HG03064 (cell line): Measurements from ENCODE around the gene JPH3.

Source experiments
- ATAC-seq: cut with Tn5 transposase; IDR thresholded peaks from one replicate; pipeline ENCODE4 v1.9.1; 2021; ENCODE audit warnings: low read depth; ENCODE audit not compliant: unreplicated experiment

JPH3 gene

GRCh38 chr16:87598431-87598830, 3.9 kb upstream of the JPH3 start:
- ATAC-seq = no peak

DNA sequence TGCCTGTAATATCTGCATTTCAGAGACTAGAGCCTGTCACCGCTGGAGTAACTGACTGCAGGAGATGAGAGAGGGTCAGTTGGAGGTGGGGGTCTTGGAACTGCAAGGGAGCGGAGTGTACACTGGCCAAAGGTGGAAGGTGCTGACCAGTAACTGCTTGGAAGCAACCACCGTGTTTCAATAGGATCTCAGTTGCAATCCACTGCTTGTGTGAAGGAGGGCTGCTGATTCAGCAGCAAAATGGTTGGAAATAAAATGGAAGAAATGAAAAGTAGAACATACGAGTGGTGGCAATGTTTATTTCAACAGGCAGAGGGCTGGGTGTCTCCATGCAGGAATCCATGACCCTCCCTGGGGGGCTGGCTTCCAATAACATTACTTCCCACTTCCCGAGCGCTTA, 2.1 kb upstream of the JPH3 start:
- no peak for ATAC-seq

GRCh38 chr16:87601401-87601981, 817 bp upstream of the JPH3 start:
- ATAC-seq = no peak

- ATAC-seq = no peak
Observed at GRCh38 chr16:87602821-87603683, 744 bp downstream of the JPH3 start.

GRCh38 chr16:87603684-87604633, 1.7 kb downstream of the JPH3 start:
- ATAC-seq = no peak

DNA sequence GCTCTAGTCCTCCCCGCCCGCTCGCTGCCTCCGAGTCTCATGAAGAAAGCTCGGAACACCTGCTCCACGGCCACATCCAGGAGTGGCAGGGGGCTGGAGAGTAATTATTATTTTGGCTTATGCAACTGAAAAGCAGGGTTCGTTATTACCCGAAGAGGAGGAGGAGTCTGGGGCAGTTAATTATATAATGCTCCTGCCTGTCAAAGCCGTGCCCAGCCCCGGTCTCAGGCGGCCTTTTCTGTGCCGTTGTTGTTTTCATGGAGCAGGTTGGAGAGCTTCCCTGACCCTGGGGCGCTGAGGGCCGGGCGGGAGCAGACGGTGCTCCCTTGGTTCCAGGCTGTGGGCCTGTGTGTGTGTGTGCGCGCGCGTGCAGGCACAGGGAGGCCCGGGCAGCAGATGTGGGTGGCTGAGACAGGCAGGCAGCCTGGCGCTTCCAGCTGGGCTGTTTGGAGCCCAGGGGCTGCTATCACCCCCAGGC, 2.4 kb downstream of the JPH3 start:
- ATAC-seq = no peak

- ATAC-seq = no peak
Observed at GRCh38 chr16:87607223-87607622, 4.9 kb downstream of the JPH3 start.

DNA sequence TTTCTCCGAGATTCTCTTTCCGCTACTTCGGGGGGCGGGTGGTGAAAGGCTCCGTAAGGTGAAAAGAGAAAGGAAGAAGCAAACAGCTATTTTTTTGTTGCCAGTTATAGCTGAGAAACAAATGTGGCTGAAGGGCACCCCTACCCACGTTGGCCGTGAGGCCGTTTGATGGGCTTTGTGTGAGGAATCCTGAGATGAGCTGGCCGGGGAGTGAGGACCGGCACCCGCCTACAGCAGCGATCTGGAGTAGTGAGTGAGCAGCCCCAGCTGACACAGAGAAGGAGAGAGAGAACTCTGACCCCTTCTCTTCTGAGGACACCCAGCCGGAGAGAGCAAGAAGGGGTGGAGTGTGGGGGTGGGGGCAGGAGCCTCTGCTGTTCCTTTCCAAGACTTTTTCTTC, 5.6 kb downstream of the JPH3 start:
- no peak for ATAC-seq

DNA sequence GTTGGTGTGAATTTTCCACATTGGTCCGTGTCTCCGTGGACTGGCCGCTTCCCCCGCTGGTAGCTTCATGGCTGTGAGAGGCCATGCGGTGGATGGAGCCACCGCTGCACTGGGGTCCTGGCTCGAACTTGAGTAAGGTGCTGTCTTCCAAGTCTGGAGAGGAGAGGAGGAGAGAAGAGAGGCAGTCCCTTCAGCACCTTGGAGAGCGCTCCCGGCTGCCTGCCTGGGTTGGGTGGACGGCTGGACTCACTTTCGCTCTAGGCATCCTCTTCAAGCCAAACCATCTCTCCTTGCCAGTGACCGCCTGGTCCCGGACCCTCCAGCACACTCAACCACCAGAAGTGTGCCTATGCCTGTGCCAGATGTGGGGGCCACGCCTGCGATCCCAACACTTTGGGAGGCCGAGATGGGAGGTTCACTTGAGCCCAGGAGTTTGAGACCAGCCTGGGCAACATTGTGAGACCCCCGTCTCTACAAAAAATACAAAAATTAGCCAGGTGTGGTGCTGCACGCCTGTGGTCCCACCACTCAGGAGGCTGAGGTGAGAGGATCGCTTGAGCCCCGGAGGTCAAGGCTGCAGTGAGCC, 6.2 kb downstream of the JPH3 start:
- no peak for ATAC-seq

DNA sequence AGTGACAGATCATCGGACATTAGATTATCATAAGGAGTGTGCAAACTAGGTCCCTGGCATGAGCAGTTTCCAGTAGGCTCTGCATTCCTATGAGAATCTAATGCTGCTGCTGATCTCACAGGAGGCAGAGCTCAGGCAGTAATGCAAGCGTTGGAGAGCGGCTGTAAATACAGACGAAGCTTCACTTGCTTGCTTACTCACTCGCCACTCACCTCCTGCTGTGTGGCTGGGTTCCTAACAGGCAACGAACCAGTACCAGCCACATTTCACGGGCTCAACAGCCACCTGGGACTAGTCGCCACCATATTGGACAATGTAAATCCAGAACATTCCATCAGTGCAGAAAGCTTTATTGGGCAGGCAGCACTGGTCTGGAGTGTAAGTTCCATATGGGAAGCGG, 7.7 kb downstream of the JPH3 start:
- no peak for ATAC-seq

DNA sequence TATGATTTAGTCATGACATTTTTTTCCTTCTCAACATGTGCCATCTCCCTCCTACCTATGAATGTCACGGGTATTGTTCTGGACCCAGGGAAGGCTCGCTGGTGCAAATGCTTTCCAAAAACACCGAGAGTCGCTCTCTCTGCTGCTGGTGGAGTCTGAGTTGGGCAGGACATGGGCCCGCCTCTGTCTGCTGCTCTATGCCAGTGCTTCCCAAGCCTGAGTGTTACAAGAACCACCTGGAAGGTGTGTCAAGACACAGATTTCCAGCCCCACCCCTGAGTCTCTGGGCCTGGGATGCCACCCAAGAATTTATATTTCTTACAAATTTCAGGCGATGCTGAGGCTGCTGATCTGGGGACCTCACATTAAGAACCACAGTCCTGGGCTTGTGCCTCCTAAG, 9.1 kb downstream of the JPH3 start:
- no peak for ATAC-seq

GRCh38 chr16:87613961-87614360, 11.7 kb downstream of the JPH3 start:
- ATAC-seq = no peak

DNA sequence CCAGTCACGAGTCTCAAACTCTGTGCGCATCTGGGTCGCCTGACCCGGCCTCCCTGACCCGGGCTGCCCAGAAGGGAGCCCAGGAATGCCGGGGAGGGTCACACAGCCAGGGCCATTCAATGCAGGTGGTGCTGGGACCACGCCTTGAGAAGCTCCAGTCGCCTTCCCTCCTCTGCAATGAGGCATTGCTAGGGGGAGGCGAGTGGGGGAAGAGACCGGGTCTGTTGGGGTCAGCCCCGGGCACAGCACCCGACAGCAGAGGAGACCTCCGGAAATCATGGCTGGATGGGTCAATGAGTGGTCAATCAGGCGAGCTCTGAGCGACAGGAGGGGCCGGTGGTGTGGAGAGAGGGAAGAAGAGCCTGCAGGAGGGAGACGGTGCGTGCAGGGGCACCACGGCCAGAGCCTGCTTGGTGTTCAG, 13.3 kb downstream of the JPH3 start:
- no peak for ATAC-seq

- no peak for ATAC-seq
Observed at GRCh38 chr16:87616556-87616955, 14.2 kb downstream of the JPH3 start.

DNA sequence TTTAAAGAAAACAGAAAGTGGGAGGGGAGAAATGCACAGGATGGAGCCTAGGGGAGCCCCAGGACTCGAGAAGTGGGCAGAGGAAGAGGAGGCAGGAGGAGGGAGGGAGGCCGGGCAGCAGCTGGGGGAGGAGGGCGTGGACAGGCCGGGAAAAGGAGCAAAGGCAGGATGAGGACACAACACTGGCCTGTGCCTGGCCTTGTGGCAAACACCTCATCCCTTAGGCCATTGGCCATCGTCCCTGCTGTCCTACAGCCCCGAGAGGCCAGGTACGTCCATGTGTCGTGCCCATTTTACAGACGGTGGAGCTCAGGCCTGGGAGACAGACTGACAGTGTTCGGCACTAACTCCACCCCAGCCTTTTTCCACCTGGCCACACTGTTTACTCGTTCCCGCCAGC, 15.9 kb downstream of the JPH3 start:
- no peak for ATAC-seq

GRCh38 chr16:87619360-87620200, 17.3 kb downstream of the JPH3 start:
- ATAC-seq = no peak

GRCh38 chr16:87620201-87620495, 17.8 kb downstream of the JPH3 start:
- ATAC-seq = no peak

DNA sequence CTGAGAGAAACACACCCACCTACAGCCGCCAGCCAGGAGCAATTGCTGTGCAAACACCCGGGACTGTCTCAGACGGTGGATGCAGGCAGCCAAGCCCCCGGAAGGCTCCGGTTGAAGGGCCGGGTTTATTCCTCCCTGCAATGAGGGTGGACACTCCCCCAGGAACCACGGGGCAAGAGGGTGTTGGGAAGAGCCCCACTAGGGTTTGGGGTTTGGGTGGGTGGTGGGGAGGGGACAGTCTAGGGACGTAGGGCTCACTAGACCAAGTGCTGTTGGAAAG, 19.2 kb downstream of the JPH3 start:
- ATAC-seq = no peak

DNA sequence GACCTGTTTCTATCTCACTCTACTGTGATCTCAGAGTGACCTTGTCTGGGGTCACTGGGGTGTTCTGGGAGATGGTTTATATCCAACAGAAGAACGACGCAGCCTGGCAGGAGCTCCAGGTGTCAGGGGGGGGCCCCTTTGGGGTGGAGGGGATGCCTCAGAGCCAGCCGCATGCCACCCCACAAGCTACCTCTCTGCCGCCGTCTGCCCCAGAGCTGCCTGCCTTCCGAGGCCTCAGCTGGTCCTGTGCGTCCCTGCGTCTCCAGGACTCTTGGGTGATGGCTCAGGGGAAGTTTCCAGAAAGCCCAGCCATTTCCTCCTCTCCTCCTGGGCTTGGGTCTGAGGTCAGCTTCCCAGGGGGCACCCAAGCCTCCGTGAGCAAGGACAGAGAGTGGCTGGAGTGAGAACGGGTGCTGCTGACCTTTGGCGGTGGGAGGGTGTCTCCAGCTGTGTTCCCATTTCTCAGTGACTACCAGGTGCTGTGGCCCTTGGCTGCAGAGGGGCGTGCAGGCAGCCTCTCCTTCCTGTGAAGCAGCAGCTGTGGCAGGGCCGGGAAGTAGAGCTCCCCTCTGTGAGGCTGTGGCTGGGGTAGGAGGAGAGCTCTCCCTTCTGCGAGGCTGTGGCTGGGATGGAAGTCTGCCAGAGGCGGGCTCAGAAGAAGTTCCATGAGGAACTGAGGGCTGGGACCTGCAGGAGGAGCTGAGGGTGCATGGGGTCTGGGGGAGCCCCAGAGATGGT, 19.8 kb downstream of the JPH3 start:
- no peak for ATAC-seq
